ENCODE measurements around the gene PRKAR2A.
"Not testable (repeated sequence)": the region's sequence is repeated elsewhere in the genome, so short reads cannot be mapped to it uniquely, and the experiment has no call there.

Gene PRKAR2A

DNA sequence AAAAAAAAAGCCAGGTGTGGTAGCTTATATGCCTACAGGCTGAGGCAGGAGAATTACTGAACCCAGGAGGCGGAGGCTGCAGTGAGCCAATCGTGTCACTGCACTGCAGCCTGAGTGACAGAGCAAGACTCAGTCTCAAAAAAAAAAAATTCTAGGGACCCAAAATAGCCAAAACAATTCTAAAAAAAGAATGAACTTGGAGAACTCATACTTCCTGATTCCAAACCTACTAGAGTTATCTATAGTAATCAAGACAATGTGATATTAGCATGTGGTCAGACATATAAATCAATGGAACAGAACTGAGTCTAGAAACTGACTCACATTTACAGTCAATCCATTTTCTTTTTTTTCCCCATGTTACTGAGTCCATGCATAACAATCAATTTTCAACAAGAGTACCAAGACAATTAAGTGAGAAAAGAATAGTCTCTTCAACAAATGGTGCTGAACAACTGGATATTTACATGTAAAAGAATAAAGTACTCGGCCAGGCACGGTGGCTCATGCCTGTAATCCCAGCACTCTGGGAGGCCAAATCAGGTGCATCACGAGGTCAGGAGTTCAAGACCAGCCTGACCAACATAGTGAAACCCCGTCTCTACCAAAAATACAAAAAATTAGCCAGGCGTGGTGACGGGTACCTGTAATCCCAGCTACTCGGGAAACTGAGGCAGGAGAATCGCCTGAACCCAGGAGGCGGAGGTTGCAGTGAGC lies 11.9 kb downstream of the PRKAR2A start:
- DNase-seq, result no peak

DNA sequence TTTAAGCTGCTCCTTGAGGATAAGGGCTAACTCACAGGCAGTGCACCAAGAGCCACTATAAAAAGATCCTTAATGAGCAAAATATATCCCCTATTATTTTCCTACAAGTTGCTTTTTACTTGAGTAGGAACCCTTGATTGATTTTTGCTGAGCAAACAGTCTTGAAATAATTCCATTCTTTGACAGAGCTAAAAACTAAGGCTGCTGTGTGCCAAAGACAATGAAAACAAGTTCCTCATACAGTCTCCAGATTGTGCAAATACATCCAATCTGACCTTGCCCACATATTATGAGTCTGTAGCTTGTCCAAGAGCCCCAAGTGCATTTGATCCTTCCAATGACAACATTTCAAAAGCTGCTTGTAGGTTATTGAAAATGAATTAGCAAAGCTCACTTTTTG lies 15.0 kb downstream of the PRKAR2A start:
- no peak for DNase-seq

DNA sequence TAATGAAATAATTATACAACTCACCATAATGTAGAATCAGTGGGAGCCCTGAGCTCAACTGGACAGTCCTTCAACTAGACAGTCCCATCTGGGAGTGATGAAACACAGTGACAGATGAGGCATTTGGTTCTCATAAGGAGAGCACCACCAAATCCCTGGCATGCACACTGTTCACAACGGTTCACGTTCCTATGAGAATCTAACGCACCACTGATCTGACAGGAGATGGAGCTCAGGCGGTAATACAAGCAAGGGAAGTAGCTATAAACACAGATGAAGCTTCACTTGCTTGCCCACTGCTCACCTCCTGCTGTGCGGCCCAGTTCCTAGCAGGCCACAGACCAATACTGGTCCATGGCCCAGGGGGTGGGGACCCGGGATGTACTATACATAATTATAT lies 17.0 kb downstream of the PRKAR2A start:
- no peak for DNase-seq

DNA sequence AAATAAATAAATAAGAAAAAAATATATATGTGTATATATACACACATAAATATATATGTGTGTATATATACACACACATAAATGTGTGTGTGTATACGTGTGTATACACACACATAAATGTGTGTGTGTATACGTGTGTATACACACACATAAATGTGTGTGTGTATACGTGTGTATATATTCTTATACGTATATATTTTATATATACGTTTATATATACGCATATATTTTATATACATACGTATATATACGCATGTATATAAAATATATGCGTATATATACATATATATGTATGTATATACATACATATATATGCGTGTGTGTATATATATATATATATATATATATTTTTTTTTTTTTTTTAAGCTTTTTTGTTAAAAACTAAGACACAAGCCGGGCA lies 18.1 kb downstream of the PRKAR2A start:
- not testable (repeated sequence) for DNase-seq

DNA sequence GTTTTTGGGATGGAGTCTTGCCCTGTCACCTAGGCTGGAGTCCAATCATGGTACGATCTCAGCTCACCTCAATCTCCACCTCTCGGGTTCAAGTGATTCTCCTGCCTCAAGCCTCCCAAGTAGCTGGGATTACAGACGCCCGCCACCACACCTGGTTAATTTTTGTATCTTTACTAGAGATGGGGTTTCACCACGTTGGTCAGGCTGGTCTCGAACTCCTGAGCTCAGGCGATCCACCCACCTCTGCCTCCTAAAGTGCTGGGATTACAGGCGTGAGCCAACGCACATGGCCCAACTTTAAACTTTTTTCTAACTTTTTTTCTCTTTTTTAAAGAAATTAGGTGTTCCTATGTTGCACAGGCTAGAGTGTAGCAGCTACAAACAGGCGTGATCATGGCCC lies 19.8 kb downstream of the PRKAR2A start:
- not testable (repeated sequence) for DNase-seq

DNA sequence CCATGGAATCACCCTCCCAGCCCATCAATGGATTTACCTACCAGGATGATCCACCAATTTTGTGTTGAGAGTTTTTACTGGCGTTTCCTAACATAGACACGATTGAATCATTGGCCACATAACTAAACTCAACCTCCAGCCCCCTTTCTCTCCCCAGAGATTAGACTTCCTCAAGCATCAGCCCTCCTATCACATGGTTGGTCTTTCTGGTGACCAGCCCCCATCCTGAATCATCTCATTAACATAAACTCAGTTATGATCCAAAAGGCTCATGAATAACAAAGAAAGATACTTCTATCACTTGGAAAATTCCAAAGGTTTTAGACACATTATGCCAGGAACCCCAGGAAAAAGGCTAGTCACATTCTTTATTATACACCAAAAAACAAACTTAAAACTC lies 21.2 kb downstream of the PRKAR2A start:
- DNase-seq, result no peak

DNA sequence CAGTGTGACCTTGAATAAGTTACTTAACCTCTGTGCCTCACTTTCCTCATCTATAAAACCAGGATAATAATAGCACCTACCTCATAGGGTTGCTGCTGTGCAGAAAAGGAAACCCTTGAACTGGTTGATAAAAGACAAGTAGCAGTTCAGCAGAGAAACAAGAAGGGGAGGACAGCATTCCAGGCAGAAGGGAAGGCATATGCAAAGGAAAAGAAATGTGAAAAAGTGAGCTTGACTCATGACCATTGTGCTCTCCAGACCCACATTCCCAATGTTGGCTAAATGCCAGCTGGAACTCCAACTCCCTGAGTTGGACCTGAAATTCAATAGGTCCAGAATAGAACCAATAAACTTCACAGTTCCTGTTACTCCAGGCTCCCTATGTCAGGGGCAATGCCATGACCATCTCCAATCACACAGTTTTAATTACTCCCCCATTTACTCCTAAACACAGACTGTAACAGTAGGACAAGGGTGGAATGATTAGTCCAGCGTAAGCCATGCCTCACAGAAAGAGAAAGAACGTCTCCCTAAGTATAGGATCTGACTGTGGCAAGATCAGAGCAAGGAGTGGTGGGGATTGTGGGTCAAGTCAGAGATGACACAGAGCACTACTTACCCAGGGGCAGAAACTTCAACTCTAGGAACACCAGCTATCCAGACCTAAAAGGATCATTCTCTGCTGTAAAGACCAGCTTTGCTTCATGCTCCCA lies 26.9 kb downstream of the PRKAR2A start:
- no peak for DNase-seq

DNA sequence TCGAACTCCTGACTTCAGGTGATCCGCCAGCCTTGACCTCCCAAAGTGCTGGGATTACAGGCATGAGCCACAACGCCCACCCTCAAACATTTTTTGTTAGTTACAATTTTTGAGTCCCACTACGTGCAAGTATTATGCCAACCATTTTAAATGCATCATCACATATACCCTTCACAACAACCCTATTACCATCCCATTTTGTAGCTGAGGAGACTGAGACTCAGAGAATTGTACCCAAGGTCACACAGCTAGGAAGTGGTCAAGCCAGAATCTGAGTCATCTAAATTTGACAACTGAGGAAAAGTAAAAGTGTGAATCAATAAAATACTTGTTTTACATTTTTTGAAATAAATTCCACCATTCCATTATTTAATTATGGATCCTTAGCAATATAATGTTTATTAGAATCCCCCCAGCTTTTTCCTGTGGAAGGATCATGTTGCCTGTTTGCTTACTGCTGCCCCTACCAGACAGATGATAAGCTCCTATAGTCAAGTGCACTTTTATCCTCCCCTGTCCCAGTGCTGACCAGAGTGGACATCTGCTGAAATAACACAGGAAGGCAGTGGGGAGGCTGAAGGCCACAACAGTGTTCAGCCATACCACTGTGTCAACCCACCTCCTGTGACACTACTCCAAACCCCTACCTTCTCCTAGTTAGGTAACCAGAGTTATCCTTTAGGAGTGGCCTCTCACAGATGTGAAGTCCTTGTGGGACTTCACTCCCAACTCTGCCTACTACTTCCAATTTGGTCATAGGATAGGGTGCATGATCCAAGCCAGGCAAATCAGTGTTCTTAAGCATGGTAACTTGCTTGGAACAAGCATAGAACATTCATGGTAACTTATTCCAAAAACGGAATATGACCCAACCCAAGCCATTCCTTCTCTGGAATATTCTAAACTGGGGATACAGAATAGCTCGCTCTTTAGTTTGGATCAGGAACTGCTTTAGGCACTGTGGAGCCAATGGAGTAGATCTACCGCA lies 28.1 kb downstream of the PRKAR2A start:
- DNase-seq, result no peak

DNA sequence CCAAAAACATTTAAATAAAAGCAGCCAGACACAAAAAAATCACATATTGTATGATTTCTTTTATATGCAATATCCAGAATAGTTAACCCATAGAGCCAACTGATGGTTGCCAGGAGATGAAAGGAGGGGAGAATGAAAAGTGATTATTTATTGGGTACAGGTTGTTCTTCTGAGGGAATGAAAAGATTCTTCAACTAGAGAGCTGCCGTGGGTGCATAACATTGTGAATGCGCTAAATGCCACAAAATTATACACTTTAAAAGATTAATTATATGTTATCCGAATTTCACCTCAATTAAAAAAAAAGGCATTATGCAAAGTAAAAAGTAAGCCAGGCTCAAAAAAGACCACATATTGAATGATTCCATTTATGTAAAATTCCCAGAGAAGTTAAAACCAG lies 36.1 kb downstream of the PRKAR2A start:
- DNase-seq, result no peak

DNA sequence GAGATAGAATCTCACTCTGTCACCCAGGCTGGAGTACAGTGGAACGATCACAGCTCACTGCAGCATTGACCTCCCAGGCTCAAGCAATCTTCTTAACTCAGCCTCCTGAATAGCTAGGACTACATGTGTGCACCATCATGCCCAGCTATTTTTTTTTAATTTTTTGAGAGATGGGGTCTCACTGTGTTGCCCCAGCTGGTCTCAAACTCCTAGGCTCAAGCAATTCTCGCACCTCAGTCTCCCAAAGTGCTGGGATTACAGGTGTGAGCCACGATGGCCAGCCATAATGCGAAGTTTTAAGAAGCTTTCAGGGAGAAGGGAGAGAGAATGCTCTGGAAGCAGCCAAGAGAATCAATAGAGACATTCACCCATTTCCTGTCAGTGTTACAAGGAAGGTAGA lies 42.7 kb downstream of the PRKAR2A start:
- DNase-seq, result no peak

DNA sequence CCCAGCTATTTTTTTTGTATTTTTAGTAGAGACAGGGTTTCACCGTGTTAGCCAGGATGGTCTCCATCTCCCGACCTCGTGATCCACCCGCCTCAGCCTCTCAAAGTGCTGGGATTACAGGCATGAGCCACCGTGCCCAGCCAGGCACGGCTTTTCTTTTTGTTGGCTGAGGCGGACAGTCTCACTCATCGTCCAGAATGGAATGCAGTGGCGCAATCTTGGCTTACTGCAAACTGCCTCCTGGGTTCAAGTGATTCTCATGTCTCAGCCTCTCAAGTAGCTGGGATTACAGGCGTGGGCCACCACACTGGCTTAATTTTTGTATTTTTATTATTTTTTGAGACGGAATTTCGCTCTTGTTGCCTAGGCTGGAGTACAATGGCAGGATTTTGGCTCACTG lies 46.8 kb downstream of the PRKAR2A start:
- DNase-seq, result not testable (repeated sequence)

DNA sequence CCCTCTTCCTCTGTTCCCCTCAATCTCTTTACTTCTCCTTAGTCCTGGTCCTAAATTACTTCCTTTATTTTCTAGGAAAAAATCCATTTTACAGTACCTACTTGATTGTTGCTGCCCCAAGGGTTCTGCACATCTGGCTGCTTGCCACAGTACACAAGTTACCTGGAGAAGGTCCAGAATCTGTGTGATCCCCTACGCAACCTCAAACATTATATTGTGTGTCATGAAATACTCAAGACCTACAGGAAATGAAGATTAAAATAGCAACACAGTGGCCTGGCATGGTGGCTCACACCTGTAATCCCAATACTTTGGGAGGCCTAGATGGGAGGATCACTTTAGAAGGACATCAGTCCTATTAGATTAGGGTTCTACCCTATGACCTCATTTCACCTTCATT lies 48.7 kb downstream of the PRKAR2A start:
- DNase-seq, result peak in 1 of 2 experiments; percentile 5

DNA sequence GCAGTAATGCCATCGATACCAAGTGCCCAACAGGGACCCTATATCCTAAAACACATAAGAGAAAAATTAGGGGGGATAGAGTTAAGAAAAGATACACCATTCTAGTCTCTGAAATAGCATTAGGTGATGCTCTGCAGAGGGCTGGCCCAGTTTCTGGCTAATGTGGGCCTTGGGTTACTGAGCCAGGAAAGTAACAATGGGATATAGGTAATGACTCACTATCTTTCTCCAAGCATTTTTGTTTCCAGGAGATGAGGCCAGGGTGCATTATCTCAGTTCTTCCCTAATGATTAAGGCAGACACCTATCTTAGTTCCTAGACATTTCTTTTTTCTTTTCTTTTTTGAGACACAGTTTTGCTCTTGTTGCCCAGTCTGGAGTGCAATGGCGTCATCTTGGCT lies 50.0 kb downstream of the PRKAR2A start:
- no peak for DNase-seq

DNA sequence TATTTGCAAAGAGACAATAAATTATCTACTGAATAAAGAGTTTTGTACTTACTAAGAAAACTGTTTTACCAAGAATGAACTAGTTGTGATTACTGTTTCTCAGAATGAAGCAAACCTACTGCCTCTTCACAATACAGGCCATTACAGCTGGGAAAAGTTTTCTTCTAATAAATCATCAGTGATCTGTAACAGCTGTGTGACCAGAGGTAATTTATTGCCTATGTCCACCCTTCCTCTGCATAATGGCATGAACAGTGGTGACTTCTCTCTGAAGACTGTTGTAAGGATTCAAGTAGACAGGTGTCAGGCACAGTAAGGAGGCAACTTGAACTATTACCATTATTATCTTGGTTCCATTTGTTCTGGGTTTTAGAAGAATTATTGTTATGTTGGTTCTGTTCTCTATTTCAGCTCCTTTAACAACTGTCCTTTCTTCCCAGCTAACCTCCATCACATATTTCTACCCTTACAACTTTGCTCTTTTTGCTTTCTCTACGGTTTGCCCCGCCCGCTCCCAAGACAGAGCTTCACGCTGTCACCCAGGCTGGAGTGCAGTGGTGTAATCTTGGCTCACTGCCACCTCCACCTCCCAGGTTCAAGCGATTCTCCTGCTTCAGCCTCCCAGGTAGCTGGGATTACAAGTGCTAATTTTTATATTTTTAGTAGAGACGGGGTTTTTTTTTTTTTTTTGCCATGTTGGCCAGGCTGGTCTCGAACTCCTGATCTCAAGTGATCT lies 51.5 kb downstream of the PRKAR2A start:
- no peak for DNase-seq

DNA sequence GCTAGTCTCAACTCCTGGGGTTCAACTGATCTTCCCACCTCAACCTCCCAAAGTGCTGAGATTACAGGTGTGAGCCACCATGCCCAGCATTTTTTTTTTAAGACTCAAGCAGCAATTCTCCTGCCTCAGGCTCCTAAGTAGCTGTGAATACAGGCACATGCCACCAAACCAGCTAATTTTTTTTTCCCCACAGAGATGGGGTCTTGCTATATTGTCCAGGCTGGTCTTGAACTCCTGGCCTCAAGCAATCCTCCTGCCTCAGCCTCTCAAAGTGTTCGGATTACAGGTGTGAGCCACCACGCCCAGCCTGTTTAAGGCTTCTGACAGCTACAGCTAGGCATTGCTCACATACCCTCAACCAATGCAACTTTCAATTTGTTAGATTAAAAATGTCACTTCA lies 54.2 kb downstream of the PRKAR2A start:
- DNase-seq, result not testable (repeated sequence)

DNA sequence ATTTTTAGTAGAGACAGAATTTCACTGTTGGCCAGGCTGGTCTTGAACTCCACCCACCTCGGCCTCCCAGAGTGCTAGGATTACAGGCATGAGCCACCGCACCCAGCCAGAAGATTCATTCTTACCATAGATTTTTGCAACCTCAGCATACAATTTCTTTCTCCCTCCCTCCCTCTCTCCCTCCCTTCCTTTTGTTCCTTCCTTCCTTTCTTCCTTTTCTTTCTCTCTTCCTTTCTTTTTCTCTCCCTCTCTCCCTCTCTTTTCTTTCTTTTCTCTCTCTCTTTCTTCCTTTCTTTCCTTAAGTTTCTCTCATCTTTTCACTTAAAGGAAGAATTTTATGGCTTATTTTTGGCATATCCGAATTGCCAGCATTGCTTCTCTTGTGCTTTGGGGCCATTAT lies 58.0 kb downstream of the PRKAR2A start:
- no peak for DNase-seq

DNA sequence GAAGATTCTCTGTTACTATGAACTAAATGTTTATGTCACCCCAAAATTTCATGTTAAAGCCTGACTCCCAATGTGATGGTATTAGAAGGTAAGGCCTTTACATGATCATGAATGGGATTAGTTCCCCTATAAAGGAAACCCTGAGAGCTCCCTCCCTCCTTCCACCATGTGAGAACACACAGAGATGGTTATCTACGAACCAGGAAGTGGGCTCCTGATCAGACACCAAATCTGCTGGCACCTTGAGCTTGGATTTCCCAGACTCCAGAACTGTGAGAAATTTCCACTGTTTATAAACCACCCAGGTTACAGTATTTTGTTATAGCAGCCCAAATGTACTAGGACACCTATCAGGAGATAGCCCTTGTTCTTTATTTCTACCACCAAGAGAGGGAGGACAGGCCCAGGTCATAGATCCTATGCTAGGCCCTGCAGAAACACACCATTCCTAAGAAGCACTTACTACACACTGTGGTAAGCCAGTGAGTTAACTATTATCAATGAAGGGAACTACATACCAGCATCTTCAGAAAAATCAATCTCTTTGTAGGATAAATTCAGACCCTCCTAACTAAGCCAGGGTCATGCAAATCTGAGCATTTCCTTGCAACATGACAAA lies 59.0 kb downstream of the PRKAR2A start:
- no peak for DNase-seq

DNA sequence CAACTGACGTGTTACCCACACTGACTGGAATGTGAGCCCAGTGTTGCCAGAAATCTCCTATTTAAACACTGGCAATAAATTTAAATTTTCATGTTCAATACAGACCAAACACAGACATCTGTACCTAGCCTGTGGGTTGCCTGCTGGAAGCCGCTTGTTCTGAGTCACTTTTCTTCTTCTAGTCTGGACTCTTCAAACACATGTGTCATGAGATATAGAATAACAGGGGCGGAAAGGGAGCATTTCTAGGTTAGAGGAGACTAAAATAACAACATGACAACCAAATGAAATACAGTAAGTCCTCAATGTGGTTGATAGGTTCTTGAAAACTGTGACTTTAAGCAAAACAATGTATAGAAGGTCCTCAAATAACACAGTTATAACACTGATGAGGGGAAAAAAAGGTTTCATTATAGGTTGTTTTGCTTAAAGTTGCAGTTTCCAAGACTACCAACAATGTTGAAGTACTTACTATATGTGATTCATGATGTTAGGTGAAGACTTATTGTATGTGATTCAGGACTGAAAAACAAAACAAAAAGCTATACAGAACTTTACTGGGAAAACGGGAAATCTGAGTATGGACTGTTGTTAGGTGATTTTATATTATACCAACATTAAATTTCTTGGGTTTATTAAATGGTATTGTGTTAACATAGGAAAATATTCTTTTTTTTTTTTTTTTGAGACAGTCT lies 63.1 kb downstream of the PRKAR2A start:
- DNase-seq, result no peak

DNA sequence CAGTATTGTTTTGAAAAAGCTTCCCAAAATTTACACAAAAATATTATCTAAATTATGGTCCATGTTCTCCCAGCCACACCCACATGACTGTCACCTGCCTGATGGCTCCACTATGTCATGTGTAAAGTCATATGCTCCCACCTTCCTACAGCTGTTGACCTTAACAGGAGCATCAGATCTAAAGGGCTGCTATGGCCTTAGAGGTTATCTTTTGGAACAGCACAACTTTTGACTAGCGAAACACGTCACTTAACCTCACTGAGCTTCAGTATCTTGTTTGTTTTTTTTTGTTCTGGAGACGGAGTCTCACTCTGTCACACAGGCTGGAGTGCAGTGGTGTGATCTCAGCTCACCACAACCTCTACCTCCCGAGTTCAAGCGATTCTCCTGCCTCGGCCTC lies 64.4 kb downstream of the PRKAR2A start:
- no peak for DNase-seq

DNA sequence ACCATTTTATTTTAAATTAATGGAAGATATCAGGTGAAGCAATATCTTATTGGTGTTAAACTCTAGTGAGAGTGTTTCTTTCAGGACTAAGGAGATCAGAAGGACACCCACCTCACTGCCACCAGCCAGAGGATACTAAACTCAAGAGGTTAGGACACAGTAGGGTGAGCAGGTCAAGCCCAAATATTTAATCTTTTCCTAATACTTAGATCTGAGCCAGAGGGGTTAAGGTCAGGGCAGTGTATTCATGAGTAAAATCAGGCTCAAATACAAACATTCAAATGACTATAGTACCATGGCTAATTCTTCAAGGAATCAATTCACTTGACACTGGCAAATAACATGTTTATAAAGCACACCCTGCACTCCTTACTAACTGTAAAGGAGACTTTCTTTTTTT lies 65.6 kb downstream of the PRKAR2A start:
- DNase-seq, result no peak

DNA sequence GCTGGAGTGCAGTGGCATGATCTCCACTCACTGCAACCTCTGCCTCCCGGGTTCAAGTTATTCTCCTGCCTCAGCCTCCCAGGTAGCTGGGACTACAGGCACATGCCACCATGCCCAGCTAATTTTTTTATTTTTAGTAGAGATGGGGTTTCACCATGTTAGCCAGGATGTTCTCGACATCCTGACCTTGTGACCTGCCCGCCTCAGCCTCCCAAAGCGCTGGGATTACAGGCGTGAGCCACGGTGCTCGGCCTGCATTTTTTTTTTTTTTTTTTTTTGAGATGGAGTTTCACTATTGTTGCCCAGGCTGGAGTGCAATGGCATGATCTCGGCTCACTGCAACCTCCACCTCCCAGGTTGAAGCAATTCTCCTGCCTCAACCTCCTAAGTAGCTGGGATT lies 69.1 kb downstream of the PRKAR2A start:
- not testable (repeated sequence) for DNase-seq

DNA sequence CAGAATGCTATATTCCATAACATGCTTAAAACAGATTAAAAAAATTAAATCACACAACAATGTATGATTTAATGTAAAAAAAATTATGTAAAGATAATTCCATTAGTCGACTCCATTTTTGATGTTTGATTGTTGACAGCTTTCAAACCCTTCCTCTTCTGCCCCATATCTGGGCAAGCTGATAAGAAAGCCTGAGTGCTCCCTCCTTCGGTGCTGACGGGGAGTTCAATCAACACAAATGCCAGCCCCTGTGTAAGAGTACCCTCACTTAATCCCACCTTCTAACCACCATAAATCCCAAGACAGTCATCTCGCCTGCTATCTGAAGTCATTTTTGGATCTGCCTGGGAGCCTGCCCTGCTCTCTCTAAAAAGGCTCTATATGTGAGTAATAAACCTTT lies 70.8 kb downstream of the PRKAR2A start:
- DNase-seq, result no peak

All from SHP77 (cell line).